HepG2 (cell line): ENCODE measurements around the gene TRRAP. TPM values are rescaled to one million over a fixed set of nuclear protein-coding genes. Genes with fewer than 3 reads are reported as not detected.

Source experiments
- ATM ChIP-seq: fragments of 450-650 bp; IDR thresholded peaks from 2 replicates; pipeline ENCODE4 v1.7.1; 2017; ENCODE audit warnings: mild to moderate bottlenecking, borderline replicate concordance
- CENPX ChIP-seq: sonication (generic); formaldehyde crosslinking; IDR thresholded peaks from 2 replicates; pipeline ENCODE4 v1.9.0; 2021; ENCODE audit warnings: mild to moderate bottlenecking, missing genetic modification reagents, moderate library complexity
- EEA1 ChIP-seq: sonication (generic); formaldehyde crosslinking; IDR thresholded peaks from 2 replicates; pipeline ENCODE4 v1.5.1; 2020; ENCODE audit warnings: mild to moderate bottlenecking, missing genetic modification reagents, borderline replicate concordance
- ERF ChIP-seq: IDR thresholded peaks from 2 replicates; pipeline ENCODE4 v1.6.1; 2018; ENCODE audit warnings: missing biosample characterization, missing genetic modification reagents
- FIP1L1 ChIP-seq: fragments of 200-400 bp; formaldehyde crosslinking; IDR thresholded peaks from 2 replicates; pipeline ENCODE4 v1.6.1; 2018; ENCODE audit warnings: low read depth, mild to moderate bottlenecking, low read length, moderate library complexity, borderline replicate concordance; ENCODE audit not compliant: insufficient read depth
- KDM2A ChIP-seq: sonication (generic); formaldehyde crosslinking; IDR thresholded peaks from 2 replicates; pipeline ENCODE4 v1.4.0; 2020; ENCODE audit warnings: low read depth, missing genetic modification reagents, borderline replicate concordance
- KDM5B ChIP-seq: sonication (generic); formaldehyde crosslinking; IDR thresholded peaks from 2 replicates; pipeline ENCODE4 v1.4.0; 2020; ENCODE audit warnings: missing genetic modification reagents, mild to moderate bottlenecking, borderline replicate concordance
- LCORL ChIP-seq, 2 experiments: fragments of 450-650 bp in 1 of 2; sonication (generic) in 1 of 2; formaldehyde crosslinking in 1 of 2; IDR thresholded peaks; 2 replicates each; pipeline versions ENCODE4 v1.5.0 to v1.6.1; 2017 to 2020; ENCODE audit warnings: antibody characterized with exemption in 1 of 2, missing genetic modification reagents in 1 of 2
- PCBP2 ChIP-seq: fragments of 200-400 bp; formaldehyde crosslinking; optimal IDR thresholded peaks from 2 replicates; pipeline ENCODE3; 2018; ENCODE audit warnings: low read length, low read depth; ENCODE audit not compliant: poor library complexity, severe bottlenecking
- RBM22 ChIP-seq: fragments of 200-400 bp; formaldehyde crosslinking; optimal IDR thresholded peaks from 2 replicates; pipeline ENCODE3; 2017; ENCODE audit warnings: mild to moderate bottlenecking, low read length, moderate library complexity
- SMC3 ChIP-seq: IDR thresholded peaks from 2 replicates; pipeline ENCODE4 v1.6.1; 2011; ENCODE audit warnings: low read length, improper control_type of control experiment
- XRCC5 ChIP-seq: fragments of 200-400 bp; formaldehyde crosslinking; optimal IDR thresholded peaks from 2 replicates; pipeline ENCODE3; 2017; ENCODE audit warnings: mild to moderate bottlenecking, low read length
- ZMYM3 ChIP-seq: sonication (generic); formaldehyde crosslinking; IDR thresholded peaks from 2 replicates; pipeline ENCODE4 v1.5.1; 2020; ENCODE audit warnings: mild to moderate bottlenecking, missing genetic modification reagents
- ZNF121 ChIP-seq: sonication (generic); formaldehyde crosslinking; IDR thresholded peaks from 2 replicates; pipeline ENCODE4 v1.5.0; 2020; ENCODE audit warnings: mild to moderate bottlenecking, missing genetic modification reagents
- ZNF563 ChIP-seq: sonication (generic); formaldehyde crosslinking; IDR thresholded peaks from 2 replicates; pipeline ENCODE4 v1.8.0; 2022; ENCODE audit warnings: mild to moderate bottlenecking, moderate library complexity, missing genetic modification reagents
- ZNF7 ChIP-seq: IDR thresholded peaks from 2 replicates; pipeline ENCODE4 v1.6.1; 2016; ENCODE audit warnings: missing biosample characterization, missing genetic modification reagents
- ZNF883 ChIP-seq: sonication (generic); formaldehyde crosslinking; IDR thresholded peaks from 2 replicates; pipeline ENCODE4 v1.5.1; 2020; ENCODE audit warnings: mild to moderate bottlenecking, missing genetic modification reagents; ENCODE audit errors: not compliant biosample characterization
- polyA plus RNA-seq, 8 experiments: library from polyadenylated mRNA; depleted of rRNA in 3 of 8; stranded (reverse) in 7 of 8; unstranded in 1 of 8; fragments of >200 nt; fragmentation: Illumina TruSeq in 4 of 8; extraction: Trizol in 4 of 8; gene quantifications; 2 replicates each; pipeline versions ENCODE4 v1.2.1 to v1.2.3, GENCODE V29; 2011 to 2016; ENCODE audit warnings: low read depth in 4 of 8, missing spikeins in 1 of 8, mixed read lengths in 1 of 8; ENCODE audit not compliant: insufficient read depth in 1 of 8
- total RNA-seq, 5 experiments: library from RNA; depleted of rRNA; stranded (reverse); fragments of >200 nt; fragmentation: Illumina TruSeq; extraction: Trizol; gene quantifications; 2 replicates each; pipeline ENCODE4 v1.2.3, GENCODE V29; 2016; ENCODE audit warnings: low read depth in 1 of 5
- TF ChIP-seq, protein P1 (sequence below): sonication (generic); formaldehyde crosslinking; IDR thresholded peaks from 2 replicates; pipeline ENCODE4 v1.8.1; 2023; ENCODE audit warnings: missing genetic modification reagents, mild to moderate bottlenecking, borderline replicate concordance
- TF ChIP-seq, protein P2 (sequence below): sonication (generic); formaldehyde crosslinking; IDR thresholded peaks from 2 replicates; pipeline ENCODE4 v1.4.0; 2020; ENCODE audit warnings: mild to moderate bottlenecking, low read depth, missing genetic modification reagents
- TF ChIP-seq, protein P3 (sequence below): sonication (generic); formaldehyde crosslinking; IDR thresholded peaks from 2 replicates; pipeline ENCODE4 v1.9.0; 2021; ENCODE audit warnings: missing genetic modification reagents, mild to moderate bottlenecking, borderline replicate concordance
- TF ChIP-seq, protein P4 (sequence below): sonication (generic); formaldehyde crosslinking; conservative IDR thresholded peaks from 2 replicates; pipeline ENCODE4 v1.4.0; 2020; ENCODE audit warnings: missing genetic modification reagents
- TF ChIP-seq, protein P5 (sequence below): IDR thresholded peaks from 2 replicates; pipeline ENCODE4 v1.6.1; 2016; ENCODE audit warnings: control low read depth

Gene TRRAP
- total and polyA plus RNA-seq, 2 of the 13 experiments (the other 11 are each of a cell fraction or from before 2014, with no cell fraction given): 8.6 to 10.5 TPM

DNA sequence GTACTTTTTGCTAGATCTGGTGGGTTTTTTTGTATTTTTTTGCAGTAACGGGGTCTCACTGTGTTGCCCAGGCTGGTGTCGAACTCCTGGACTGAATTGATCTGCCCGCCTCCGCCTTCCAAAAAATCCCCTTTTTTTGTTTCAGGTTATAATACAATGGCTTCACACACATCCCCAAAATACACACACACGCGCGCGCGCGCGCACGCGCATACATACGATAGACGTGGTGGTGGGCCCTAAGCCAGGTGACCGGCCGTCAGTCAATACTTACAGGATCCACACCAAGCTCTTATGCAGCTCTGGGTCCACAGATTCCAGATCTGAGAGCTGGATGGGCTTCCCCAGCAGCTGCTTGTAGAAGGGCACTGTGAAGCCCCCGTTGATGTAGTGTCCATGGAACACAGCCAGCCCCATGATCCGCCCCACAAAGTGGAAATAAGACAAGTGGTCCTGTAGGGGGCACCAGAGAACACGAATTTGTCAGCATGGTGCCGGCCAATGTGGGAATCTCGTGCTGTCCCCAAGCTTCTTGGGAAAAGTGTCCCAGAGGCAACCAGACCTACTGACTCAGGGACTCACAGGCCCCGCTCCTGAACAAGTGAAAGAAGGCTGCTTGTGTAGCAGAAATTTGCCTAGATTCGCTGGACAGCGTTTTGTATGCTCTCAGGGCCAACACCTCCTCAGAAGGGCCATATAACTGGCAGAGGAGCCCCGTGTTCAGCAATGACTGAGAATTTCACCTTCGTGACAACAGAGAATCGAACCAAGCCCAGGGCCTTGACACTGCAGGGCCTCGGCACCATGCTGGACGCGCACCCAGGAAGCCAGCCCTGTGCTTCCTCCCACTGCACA lies 162.0 kb downstream of the TRRAP start (continued):
- TF ChIP-seq PCBP2 (no peak), ZNF883 (CRISPR knock-in tag) (no peak), KDM2A (CRISPR knock-in tag) (peak; percentile 37; the same call in 1 of the 2 replicates), EEA1 (no peak), ZNF7 (no peak), SMC3 (peak; percentile 94), ZNF563 (CRISPR knock-in tag) (no peak), XRCC5 (peak; percentile 75), FIP1L1 (no peak), ATM (no peak), ZNF121 (CRISPR knock-in tag) (peak; percentile 33; the same call in 1 of the 2 replicates), ZMYM3 (CRISPR knock-in tag) (no peak), CENPX (no peak), ERF (no peak), KDM5B (CRISPR knock-in tag) (no peak), RBM22 (peak; percentile 38), LCORL (IDR thresholded peaks at IDR 0.05) (no peak), LCORL (CRISPR knock-in tag; IDR thresholded peaks at IDR 0.05) (0 out of 2 replicates have a peak, but pooled peaks have one; percentile 27)
- TF ChIP-seq, protein P1, sequence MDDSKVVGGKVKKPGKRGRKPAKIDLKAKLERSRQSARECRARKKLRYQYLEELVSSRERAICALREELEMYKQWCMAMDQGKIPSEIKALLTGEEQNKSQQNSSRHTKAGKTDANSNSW: 0 out of 2 replicates have a peak, but pooled peaks have one; percentile 51
- TF ChIP-seq, protein P2, sequence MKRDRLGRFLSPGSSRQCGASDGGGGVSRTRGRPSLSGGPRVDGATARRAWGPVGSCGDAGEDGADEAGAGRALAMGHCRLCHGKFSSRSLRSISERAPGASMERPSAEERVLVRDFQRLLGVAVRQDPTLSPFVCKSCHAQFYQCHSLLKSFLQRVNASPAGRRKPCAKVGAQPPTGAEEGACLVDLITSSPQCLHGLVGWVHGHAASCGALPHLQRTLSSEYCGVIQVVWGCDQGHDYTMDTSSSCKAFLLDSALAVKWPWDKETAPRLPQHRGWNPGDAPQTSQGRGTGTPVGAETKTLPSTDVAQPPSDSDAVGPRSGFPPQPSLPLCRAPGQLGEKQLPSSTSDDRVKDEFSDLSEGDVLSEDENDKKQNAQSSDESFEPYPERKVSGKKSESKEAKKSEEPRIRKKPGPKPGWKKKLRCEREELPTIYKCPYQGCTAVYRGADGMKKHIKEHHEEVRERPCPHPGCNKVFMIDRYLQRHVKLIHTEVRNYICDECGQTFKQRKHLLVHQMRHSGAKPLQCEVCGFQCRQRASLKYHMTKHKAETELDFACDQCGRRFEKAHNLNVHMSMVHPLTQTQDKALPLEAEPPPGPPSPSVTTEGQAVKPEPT (CRISPR knock-in tag): no peak
- TF ChIP-seq, protein P3, sequence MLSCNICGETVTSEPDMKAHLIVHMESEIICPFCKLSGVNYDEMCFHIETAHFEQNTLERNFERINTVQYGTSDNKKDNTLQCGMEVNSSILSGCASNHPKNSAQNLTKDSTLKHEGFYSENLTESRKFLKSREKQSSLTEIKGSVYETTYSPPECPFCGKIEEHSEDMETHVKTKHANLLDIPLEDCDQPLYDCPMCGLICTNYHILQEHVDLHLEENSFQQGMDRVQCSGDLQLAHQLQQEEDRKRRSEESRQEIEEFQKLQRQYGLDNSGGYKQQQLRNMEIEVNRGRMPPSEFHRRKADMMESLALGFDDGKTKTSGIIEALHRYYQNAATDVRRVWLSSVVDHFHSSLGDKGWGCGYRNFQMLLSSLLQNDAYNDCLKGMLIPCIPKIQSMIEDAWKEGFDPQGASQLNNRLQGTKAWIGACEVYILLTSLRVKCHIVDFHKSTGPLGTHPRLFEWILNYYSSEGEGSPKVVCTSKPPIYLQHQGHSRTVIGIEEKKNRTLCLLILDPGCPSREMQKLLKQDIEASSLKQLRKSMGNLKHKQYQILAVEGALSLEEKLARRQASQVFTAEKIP (CRISPR knock-in tag): no peak
- TF ChIP-seq, protein P4, sequence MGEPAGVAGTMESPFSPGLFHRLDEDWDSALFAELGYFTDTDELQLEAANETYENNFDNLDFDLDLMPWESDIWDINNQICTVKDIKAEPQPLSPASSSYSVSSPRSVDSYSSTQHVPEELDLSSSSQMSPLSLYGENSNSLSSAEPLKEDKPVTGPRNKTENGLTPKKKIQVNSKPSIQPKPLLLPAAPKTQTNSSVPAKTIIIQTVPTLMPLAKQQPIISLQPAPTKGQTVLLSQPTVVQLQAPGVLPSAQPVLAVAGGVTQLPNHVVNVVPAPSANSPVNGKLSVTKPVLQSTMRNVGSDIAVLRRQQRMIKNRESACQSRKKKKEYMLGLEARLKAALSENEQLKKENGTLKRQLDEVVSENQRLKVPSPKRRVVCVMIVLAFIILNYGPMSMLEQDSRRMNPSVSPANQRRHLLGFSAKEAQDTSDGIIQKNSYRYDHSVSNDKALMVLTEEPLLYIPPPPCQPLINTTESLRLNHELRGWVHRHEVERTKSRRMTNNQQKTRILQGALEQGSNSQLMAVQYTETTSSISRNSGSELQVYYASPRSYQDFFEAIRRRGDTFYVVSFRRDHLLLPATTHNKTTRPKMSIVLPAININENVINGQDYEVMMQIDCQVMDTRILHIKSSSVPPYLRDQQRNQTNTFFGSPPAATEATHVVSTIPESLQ (CRISPR knock-in tag): no peak
- TF ChIP-seq, protein P5, sequence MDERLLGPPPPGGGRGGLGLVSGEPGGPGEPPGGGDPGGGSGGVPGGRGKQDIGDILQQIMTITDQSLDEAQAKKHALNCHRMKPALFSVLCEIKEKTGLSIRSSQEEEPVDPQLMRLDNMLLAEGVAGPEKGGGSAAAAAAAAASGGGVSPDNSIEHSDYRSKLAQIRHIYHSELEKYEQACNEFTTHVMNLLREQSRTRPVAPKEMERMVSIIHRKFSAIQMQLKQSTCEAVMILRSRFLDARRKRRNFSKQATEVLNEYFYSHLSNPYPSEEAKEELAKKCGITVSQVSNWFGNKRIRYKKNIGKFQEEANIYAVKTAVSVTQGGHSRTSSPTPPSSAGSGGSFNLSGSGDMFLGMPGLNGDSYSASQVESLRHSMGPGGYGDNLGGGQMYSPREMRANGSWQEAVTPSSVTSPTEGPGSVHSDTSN: no peak
